HG03460 (cell line): Measurements from ENCODE around the gene AMZ1.
A peak's percentile ranks its signal among the peaks of the same experiment; 100 is the strongest.
"Not testable (repeated sequence)": the region's sequence is repeated elsewhere in the genome, so short reads cannot be mapped to it uniquely, and the experiment has no call there.

ENCODE experiments used
- ATAC-seq: cut with Tn5 transposase; IDR thresholded peaks from one replicate; pipeline ENCODE4 v1.9.1; 2021; ENCODE audit not compliant: unreplicated experiment

The AMZ1 gene

DNA sequence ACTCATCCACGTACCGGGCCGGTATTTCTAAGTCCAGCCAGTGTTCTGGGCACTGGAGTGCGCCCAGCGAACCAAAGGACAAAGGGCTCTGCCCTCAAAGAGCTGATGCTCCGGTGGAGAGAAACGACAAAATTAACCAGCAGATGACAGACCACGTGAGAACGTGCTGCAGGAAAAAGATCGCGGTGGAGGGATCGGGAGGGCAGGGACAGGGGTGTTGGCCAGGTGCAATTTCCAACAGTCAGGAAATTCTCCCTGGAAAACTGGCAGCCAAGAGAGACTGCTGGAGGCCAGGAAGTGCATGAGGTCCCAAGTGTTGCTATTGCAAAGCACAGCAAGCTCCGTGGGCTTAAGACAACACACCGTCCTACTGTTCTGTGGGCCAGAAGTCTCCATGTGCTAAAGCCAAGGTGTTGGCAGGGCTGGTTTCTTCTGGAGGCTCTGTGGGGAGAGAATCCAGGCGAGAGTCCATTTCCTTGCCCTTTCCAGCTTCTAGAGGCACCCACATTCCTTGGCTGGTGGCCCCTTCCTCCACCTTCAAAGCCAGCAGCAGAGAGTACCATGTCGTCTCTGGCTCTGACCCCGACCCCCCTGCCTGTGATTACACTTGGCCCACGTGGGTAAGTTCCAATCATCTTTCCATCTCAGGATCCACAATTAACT is 21.3 kb upstream of the AMZ1 start:
- no peak for ATAC-seq

DNA sequence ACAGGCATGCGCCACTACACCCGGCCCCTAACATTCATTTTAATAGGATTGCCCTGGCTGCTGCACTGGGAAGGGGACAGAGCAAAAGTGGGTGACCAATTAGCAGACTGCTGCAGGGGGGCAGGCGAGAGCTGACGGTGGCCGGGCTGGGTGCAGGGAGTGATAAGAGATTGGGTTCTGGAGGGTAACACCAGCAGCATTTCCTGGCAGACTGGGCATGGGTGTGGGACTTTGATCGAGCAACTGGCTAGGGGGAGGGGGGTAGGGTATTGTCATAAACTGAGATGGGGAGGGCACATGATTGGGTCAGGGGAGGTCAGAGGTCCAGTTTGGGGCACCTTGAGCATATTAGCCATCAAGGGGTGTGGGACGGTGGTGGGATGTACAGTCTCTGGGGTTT is 20.2 kb upstream of the AMZ1 start:
- no peak for ATAC-seq

DNA sequence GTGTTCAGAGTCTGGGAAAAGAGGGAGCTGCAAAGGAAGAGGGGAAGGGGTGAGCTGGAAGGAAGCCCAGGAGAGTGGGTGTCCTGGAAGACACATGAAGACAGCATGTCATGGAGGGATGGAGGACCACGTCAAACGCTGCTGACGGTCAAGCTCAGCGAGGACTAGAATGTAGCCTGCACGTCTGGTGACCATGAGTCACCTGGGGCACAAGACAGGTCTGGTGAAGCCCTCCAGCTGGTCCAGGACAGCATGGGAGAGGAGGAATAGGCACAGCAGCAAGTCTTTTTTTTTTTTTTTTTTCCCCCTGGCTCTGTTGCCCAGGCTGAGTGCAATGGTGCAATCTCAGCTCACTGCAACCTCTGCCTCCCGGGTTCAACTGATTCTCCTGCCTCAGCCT is 19.6 kb upstream of the AMZ1 start:
- ATAC-seq = no peak

DNA sequence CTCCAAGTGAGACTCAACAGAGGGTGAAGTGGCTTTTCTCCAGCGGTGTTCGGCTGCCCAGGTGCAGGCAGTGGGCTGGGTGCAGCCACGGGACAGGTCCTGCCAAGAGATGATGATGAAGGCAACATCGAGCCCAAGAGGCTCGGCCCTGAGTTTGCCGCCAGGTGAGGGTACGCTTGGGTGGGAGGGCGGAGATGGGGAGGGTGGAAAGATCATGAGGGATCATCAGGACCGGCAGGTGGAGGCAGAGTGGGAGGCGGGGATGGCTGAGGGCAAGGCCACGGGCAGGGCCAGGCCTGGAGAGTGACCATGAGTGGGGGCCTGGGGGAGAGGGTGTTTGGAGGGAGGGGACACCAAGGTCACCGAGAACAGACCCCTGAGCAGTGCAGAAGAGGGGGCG is 17.8 kb upstream of the AMZ1 start:
- ATAC-seq = no peak

DNA sequence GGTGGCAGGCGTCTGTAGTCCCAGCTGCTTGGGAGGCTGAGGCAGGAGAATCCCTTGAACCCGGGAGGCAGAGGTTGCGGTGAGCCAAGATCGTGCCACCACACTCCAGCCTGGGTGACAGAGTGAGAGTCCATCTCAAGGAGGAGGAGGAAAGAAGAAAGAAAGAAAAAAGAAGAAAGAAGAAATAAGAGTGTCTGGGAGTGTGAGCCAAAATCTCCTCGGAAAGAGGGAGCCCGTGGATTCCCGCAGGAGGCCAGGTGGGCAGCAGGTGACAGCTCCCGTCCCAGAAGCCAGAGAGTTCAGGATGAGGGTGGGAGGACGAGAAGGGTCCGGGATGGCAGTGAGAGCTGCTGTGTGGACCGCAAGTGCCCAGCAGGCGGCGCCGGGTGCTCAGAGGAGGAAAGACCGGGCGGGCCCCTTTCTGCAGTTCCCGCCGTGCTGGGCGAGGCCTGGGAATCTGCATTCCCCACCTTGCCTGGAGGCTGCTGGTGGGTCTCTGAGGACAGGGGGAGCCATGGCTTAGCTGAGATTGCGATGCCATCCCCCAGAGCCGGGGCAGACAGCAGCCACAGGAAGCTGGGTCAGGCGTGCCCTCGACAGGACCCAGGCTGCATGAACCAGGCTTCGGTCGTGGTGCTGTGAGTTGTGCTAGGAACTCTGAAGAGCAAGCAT is 17.1 kb upstream of the AMZ1 start:
- no peak for ATAC-seq

DNA sequence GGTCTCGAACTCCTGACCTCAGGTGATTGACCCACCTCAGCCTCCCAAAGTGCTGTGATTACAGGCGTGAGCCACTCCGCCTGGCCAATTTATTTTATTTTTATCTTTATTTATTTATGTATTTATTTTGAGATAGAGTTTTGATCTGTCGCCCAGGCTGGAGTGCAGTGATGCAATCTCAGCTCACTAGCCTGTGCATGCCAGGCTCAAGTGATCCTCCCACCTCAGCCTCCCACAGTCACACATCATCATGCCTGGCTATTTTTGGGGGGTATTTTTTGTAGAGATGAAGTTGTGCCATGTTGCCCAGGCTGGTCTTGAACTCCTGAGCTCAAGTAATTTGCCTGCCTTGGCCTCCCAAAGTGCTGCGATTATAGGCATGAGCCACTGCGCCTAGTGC is 14.8 kb upstream of the AMZ1 start:
- not testable (repeated sequence) for ATAC-seq

DNA sequence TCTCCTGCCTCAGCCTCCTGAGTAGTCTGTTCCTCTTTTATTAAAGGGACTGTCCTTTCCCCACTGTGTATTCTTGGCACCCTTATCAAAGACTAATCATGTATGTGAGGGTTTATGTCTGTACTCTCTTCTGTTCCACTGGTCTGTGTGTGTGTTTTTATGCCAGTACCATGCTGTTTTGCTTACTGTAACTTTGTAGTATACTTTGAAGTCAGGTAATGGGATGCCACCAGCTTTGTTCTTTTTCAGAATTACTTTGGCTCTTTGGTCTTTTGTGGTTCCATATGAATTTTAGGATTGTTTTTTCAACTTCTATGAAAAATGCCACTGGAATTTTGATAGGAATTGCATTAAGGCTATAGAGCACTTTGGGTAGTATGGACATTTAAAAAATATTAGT is 14.1 kb upstream of the AMZ1 start:
- no peak for ATAC-seq

DNA sequence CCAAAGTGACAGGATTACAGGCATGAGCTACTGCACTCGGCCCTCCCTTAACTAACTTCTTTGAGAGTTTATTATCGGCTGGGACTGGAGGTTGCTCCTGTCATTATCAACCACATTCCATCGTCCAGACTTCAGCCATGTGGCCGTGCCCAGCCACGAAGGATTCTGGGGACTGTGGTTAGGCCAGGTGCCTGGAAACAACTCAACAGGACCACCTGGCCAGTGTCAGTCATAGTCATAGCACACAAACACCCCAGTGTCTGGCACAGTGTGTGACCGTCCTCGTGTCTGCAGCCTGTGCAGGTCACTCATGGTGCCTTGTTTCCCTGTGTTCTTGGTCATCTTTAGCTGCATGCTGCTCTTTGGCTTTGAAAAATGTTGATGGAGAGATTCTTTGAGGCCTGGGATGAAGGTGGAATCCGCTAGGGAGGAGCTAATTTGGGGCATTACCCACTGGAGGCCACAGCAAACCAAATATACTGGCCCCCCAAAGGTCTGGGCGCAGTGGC is 12.7 kb upstream of the AMZ1 start:
- no peak for ATAC-seq

DNA sequence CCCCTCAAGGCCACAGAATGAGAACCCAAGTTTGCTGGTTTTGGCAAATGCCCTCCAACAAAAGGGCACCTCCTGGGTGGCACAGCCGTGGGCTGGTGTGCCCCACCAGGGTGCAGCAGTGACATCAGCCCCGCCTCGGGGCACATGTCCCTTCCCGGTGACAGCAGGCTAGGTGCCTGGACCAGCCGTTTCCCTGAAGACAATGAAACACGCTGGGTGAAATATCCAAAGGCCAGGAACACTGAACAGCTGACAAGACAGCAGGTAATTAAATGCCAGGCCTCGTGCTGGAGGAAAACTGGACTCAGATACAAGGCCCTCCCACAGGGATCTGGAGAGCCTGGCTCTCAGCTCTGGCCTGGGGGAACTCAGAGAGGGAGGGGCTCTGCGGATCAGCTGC is 11.4 kb upstream of the AMZ1 start:
- not testable (repeated sequence) for ATAC-seq

DNA sequence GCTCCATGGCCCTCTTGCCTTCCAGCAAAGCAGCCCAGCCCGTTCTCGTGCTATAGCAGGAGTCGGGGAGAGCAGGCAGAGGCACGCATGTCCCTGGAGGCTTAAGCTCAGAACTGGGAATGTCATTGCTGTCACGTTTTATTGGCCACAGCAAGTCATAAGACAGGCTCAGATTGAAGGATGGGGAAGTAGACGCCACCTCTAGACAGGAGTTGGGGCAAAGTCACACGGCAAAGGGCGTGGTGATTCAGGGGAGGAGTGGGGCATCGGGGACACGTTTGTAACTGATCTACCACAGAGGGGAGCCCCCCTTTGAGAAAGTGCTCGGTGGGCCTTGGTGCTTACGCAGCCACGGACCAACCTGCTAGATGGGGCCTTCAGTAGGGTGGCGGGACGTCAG is 9.5 kb upstream of the AMZ1 start:
- ATAC-seq = not testable (repeated sequence)

DNA sequence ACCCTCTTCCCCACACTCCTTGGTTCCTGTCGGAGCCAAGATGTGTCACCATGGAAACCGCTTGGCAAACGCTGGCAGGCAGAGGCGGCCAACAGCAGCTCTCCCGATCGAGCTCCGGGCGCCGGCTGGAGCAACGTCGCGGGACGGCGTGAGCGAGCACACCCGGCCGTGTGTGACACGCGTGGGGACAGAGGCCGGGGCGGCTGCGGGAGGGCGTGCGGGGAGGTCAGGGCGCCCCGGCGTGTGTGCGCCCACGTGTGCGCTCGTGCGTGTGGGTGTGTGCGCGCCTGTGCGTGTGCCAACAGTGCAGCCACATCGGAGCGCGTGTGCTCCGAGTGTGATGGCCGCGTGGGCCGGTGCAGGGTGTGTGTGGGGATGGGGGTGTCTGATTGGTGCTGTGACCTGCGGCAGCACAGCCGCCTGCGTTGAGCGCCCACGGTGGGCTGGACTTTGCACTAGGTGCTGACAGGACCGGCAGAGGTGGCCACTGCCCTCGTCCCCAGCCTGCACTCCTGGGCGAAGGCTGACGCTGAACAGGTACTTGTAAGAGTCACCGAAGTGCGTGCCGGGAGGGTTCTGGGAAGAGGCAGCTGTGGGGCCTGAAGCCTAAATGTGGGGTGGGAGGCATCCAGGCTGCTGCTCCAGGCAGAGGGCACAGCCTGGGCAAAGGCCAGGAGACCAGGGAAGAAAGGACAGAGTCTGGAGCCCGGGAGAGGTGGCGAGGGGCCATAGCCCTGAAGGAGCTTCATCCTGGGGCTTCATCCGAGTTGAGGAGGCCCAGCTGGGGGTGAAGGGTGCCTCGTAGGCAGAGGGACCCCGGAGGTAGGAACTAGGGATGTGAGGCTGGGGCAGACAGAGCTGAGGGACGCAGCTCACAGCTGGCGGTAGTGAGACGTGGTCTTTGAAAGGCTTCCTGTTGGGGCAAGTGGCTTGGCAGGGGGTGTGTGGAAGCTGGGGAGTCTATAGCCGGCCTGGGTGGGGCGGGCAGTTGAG is 8.6 kb upstream of the AMZ1 start:
- not testable (repeated sequence) for ATAC-seq

DNA sequence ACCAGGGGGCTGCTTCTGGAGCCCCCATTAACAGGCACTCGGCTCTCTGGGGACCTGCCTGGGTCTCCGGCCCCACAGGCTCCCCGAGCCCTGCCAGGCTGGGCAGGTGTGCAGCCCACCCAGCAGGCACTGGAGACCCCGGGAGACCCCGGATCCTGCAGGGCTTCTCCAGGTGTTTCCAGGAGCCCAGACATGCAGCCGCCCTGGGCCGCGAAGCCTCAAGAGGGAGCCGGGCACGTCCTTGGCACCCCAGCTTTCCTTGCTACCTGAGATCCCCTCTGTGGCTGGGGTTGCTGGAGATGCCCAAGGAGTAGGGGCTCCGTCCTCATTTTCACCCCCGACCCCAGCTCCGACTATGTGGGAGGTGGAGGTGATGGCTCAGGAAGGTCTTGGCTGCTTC is 7.7 kb upstream of the AMZ1 start:
- ATAC-seq = no peak

DNA sequence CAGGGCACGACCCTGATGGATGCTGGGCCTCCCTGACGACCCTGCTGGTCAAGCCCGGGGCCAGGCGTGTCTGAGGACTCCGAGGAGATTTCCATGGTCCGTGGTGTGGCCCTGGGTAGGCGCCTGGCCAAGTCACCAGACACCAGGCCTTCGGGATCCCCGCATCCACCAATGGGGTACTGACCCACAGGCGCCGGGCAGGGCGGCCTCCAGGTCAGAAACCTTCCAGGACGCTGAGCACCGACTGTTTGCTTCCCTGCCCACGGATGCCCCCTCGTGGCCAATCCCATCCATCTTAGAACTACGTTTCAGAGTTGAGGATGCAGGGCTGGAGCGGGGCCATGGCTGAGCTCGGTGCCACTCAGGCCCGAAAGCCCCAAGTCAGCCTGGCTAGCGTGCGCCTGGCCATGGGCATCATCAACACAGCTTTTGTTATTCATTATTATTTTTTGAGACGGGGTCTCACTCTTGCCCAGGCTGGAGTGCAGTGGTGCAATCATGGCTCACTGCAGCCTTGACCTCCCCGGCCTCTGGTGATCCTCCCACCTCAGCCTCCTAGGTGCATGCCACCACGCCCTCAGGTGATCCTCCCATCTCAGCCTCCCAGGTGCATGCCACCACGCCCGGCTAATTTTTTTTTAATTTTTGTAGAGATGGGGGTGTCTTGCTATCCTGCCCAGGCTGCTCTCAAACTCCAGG is 7.1 kb upstream of the AMZ1 start:
- ATAC-seq = no peak

DNA sequence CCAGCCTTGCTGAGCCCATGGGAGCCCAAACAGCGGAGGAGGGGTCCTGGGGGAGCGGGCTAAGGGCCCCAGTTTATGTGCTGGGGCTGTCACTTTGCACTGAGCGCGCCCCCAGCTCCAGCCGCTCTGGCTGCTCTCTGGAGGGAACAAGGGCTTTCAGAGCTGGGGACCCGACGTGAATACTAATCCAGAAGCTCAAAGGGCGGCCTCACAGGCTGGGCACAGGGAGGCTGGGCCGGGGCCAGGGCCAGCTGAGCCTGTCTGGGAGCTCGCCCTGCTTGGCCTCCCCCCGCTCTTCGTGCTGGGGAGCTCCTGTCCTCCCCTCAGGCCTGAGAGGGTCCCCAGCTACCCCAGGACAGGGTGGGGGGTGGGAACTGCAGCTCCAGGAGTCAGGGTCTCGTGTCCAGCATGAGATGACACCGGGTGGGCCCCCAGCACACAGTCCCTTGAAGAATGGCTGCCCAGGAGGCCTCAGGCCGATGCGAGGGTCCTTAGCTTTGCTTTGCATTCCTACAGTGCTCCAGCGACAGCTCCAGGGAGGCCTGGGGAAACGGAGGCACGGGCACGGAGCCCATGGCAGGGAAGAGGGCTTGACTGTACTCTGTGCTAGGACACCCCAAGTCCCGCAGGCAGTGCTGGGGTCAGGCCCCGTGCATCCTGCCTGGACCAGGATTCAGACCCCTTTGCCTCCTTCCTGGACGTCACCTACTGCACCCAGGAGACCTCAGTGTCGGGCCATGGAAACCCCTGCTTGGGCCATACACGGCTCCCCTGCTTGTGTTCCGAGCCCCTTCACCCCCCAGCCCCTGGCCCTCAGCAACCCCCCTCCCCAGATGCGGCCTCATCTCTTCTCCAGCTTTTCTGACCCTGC is 5.8 kb upstream of the AMZ1 start:
- ATAC-seq = no peak

DNA sequence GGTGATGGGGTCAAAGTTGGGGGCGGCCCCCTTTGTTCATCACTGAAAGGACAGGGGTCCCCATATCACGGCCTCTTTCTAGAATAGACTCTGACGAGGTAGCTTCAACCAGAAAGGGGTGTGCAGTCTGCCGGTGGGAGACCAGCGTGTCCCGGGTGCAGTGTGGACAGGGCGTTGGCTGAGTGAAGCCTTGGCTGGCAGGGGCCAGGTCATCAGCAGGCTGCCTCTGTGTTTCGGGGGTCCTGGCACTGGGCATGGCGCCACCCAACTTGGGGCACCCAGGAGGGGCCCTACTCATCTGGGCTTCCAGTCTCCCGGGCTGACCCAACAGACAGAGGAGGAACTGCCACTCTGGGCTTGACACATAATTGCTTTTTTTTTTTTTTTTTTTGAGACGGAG is 3.5 kb upstream of the AMZ1 start:
- ATAC-seq = no peak

DNA sequence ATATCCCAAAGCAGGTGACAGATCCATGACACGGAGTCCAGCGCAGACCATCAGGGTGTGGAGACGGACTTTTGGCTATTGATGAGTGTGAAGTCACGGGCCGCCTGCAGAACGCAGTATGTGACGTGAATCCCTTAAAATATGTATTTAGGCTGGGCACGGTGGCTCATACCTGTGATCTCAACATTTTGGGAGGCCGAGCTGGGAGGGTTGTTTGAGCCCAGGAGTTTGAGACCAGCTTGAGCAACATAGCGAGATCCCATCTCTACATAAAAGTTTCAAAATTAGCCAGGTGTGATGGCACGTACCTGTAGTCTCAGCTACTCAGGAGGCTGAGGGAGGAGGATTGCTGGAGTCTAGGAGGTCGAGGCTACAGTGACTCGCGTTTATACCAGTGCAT is 1.9 kb upstream of the AMZ1 start:
- ATAC-seq = no peak

DNA sequence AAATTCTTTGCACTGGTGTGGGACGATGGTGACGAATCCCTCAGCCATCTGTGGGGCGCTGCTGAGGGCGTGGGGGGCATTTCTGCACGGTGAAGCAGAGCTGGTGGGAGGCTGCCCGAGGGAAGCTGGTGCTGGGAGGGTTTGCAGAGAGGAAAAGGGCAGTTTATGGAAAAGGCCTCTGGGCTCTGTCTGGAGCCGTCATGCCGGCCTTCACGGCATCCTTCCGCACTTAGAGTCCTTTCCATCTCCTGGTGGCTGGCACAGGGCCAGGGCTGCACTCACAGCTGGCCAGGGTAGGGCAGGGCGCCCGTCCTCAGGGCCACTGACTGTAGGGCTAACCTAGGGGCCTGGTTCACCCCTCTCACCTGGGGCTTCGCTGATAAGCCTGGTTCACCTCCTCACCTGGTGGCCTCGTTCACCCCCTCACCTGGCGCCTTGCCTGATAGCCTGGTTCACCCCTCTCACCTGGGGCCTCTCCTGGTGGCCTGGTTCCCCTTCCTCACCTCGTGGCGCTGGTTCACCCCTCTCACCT is 598 bp upstream of the AMZ1 start:
- ATAC-seq = no peak

DNA sequence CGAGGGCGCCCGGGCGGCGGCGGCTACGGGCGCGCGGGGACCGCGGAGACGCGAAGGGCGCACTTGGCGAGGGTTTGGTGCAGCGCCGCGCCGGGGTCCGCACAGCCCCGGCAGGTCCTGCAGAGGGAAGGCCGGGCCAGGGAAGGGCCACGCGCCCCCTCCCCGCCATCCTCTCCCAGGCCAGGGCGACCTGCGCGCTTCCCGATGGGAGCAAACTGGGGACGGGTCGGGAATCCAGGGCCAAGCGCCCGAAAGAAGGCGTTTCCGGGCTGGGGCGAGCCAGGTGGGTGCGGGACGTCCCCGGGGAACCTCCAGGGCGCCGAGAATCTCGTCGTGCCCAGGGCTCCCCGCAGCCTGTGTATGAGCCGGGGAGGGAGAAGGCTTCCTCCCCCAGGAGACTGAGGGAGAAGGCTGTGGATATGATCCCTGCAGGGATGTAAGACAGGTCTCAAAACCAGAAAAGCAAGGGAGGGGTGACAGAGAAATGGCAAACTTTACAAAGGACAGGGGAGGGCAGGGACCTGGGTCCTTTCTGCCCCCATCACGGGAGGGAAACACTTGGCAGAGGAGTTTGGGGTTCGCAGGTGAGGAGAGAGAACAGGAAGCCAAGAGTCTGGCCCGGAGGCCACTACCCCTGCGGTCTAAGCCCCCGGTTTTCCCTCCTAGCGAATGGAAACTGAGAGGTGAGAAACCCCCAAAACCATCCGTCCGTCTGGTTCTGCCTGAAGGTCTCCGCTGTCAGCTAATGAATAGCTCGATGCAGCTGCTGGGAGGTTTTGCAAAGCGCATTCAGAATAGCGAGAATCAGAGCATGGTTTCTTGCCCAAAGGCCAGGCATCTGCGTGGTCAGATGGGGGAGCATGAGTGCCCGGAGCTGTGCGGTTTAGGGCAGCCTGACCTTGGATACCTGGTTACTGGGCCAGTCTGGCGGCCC is 674 bp downstream of the AMZ1 start:
- ATAC-seq = peak; percentile 86
